K562 (cell line): Measurements from ENCODE around the gene SGSM2. TPM values are rescaled to one million over a fixed set of nuclear protein-coding genes. Genes with fewer than 3 reads are reported as not detected.
A peak's percentile ranks its signal among the peaks of the same experiment; 100 is the strongest.

ENCODE experiments used
- ATAC-seq: fragments of 200-7000 bp; cut with Tn5 transposase; 3 replicates; pipeline ENCODE4 v1.9.1; 2020; ENCODE audit warnings: moderate library complexity
- BruUV-seq: library from RNA; stranded (reverse); fragments of 400-500 nt; replicated peaks from 2 replicates; lab custom pipeline; 2021; lab: Mats Ljungman, UMichigan
- CTCF ChIA-PET: fragments of 300-600 bp; formaldehyde crosslinking; extraction: SDS; loops from one replicate; lab custom pipeline; 2021; ENCODE audit warnings: low intra/inter-chr PET ratio; lab: Yijun Ruan, JAX
- POLR2A ChIA-PET: fragments of 300-600, 350-650 bp; sonication (Branson Sonifier 250); formaldehyde crosslinking; extraction: SDS; loops from one replicate; lab custom pipeline; 2021; ENCODE audit warnings: antibody characterized with exemption, inconsistent platforms; lab: Yijun Ruan, JAX
- DNase-seq, 4 experiments: peaks; one replicate each; pipeline versions ENCODE4 v3.0.0 to v3.0.0-alpha.2; 2011 to 2018; ENCODE audit warnings: low spot score in 3 of 4, mixed read lengths in 3 of 4; ENCODE audit errors: extremely low read depth in 1 of 4
- FAIRE-seq: peaks from 2 replicates; lab custom pipeline; 2011; peaks lifted over from hg19 to GRCh38; lab: Jason Lieb, UNC
- H2AFZ ChIP-seq: 2 replicates; pipeline ENCODE4 v1.6.0; 2011; ENCODE audit warnings: low read depth, low read length, control low read depth, inconsistent platforms
- H3K27ac ChIP-seq: fragments of 200-600 bp; 3 replicates; pipeline ENCODE4 v1.8.0; 2011; ENCODE audit warnings: low read depth, mild to moderate bottlenecking, control low read depth, inconsistent platforms, low read length, moderate library complexity, mixed read lengths; ENCODE audit errors: extremely low read depth
- H3K27me3 ChIP-seq, 2 experiments: fragments of 300-600 bp in 1 of 2; 2 replicates in 1 of 2; 3 replicates in 1 of 2; pipeline versions ENCODE4 v1.6.0 to v1.8.0; 2011; ENCODE audit warnings: inconsistent platforms in 2 of 2, low read length in 2 of 2, mild to moderate bottlenecking in 1 of 2, mixed read lengths in 1 of 2, moderate library complexity in 1 of 2; ENCODE audit not compliant: control insufficient read depth in 2 of 2, insufficient read depth in 2 of 2
- H3K36me3 ChIP-seq: fragments of 300-600 bp; 3 replicates; pipeline ENCODE4 v1.8.0; 2011; ENCODE audit warnings: mild to moderate bottlenecking, low read length, inconsistent platforms; ENCODE audit not compliant: control insufficient read depth, insufficient read depth
- H3K4me1 ChIP-seq, 2 experiments: fragments of 200-600 bp in 1 of 2; replicated peaks in 1 of 2; 2 replicates in 1 of 2; 3 replicates in 1 of 2; pipeline versions ENCODE4 v1.5.1 to v1.8.0; 2011; ENCODE audit warnings: inconsistent platforms in 2 of 2, low read length in 2 of 2, mild to moderate bottlenecking in 1 of 2, mixed read lengths in 1 of 2, moderate library complexity in 1 of 2; ENCODE audit not compliant: control insufficient read depth in 2 of 2, insufficient read depth in 2 of 2
- H3K4me2 ChIP-seq: 2 replicates; pipeline ENCODE4 v1.6.1; 2011; ENCODE audit warnings: low read length, control low read depth, inconsistent platforms, mixed read lengths; ENCODE audit not compliant: insufficient read depth
- H3K4me3 ChIP-seq: fragments of 200-600 bp; sonication (generic), shearing (Covaris generic); 2 replicates; pipeline ENCODE4 v1.5.1; 2016; ENCODE audit warnings: control low read depth, inconsistent platforms
- H3K79me2 ChIP-seq: fragments of 200-600 bp; 3 replicates; pipeline ENCODE4 v1.8.0; 2011; ENCODE audit warnings: low read length, inconsistent platforms; ENCODE audit not compliant: control insufficient read depth, insufficient read depth
- H3K9ac ChIP-seq, 2 experiments: 2 replicates each; pipeline versions ENCODE4 v1.6.0 to v1.6.1; 2011; ENCODE audit warnings: low read depth in 2 of 2, low read length in 2 of 2, control low read depth in 1 of 2, inconsistent platforms in 1 of 2, mild to moderate bottlenecking in 1 of 2, mixed read lengths in 1 of 2; ENCODE audit not compliant: insufficient read depth in 1 of 2
- H3K9me1 ChIP-seq: one replicate; pipeline ENCODE4 v1.6.0; 2011; ENCODE audit warnings: inconsistent platforms, mild to moderate bottlenecking, low read length, moderate library complexity; ENCODE audit not compliant: control insufficient read depth, insufficient read depth
- H3K9me3 ChIP-seq: replicated peaks from 2 replicates; pipeline ENCODE4 v1.5.1; 2011; ENCODE audit warnings: low read depth, low read length, inconsistent platforms; ENCODE audit not compliant: control insufficient read depth, insufficient read depth
- H4K20me1 ChIP-seq: replicated peaks from 2 replicates; pipeline ENCODE4 v1.6.1; 2011; ENCODE audit warnings: low read length, inconsistent platforms, mixed read lengths; ENCODE audit not compliant: control insufficient read depth, insufficient read depth
- ATF1 ChIP-seq, 2 experiments: fragments of 450-650 bp in 1 of 2; IDR thresholded peaks; 2 replicates each; pipeline ENCODE4 v1.6.1; 2016; ENCODE audit warnings: missing compliant biosample characterization in 1 of 2, missing genetic modification characterization in 1 of 2
- ATF3 ChIP-seq, 2 experiments: fragments of 450-650 bp in 1 of 2; sonication (generic) in 1 of 2; formaldehyde crosslinking in 1 of 2; IDR thresholded peaks in 1 of 2; conservative IDR thresholded peaks in 1 of 2; 2 replicates each; pipeline versions ENCODE4 v1.6.1 to v1.8.1; 2016 to 2023; ENCODE audit warnings: mild to moderate bottlenecking in 2 of 2, moderate library complexity in 2 of 2, inconsistent platforms in 1 of 2, missing genetic modification reagents in 1 of 2
- ATF7 ChIP-seq: fragments of 450-650 bp; IDR thresholded peaks from 2 replicates; pipeline ENCODE4 v1.7.1; 2014; ENCODE audit warnings: mild to moderate bottlenecking, moderate library complexity
- CXXC5 ChIP-seq: fragments of 250-450 bp; sonication (Bioruptor Pico); IDR thresholded peaks from 2 replicates; pipeline ENCODE4 v1.8.0; 2022; ENCODE audit warnings: inconsistent platforms, mild to moderate bottlenecking, moderate library complexity
- FIP1L1 ChIP-seq: fragments of 200-400 bp; formaldehyde crosslinking; IDR thresholded peaks from 2 replicates; pipeline ENCODE4 v1.6.1; 2018; ENCODE audit warnings: mild to moderate bottlenecking, low read depth, low read length; ENCODE audit not compliant: poor library complexity, severe bottlenecking
- JUND ChIP-seq, 2 experiments: IDR thresholded peaks; 2 replicates in 1 of 2; 3 replicates in 1 of 2; pipeline ENCODE4 v1.6.1; 2011; ENCODE audit warnings: borderline replicate concordance in 2 of 2, low read depth in 2 of 2, low read length in 2 of 2, improper control_type of control experiment in 1 of 2, missing biosample characterization in 1 of 2, missing genetic modification characterization in 1 of 2, missing genetic modification reagents in 1 of 2
- WGBS: fragments of 100-300 bp; shearing (Covaris generic); methylation state at CpG from one replicate; pipeline ENCODE4 v1.1.6; 2016; ENCODE audit warnings: low coverage, mixed read lengths; ENCODE audit not compliant: insufficient coverage; ENCODE audit errors: missing lambda C conversion rate; 5-methylcytosine and 5-hydroxymethylcytosine counted together
- in situ Hi-C: fragments of 300-500 bp; cut with MboI; formaldehyde crosslinking; loops from 4 replicates; pipeline ENCODE4 v1.15.0; 2018; ENCODE audit warnings: inconsistent platforms, mixed read lengths
- intact Hi-C: fragments of 100-400 bp; cut with micrococcal nuclease; formaldehyde crosslinking; loops from 2 replicates; pipeline ENCODE4 v1.14.2; 2022
- polyA plus RNA-seq, 8 experiments: library from polyadenylated mRNA; depleted of rRNA in 4 of 8; stranded (reverse) in 5 of 8; unstranded in 3 of 8; fragments of >200 nt; fragmentation: Nextera tagmentation in 2 of 8; fragmentation: Illumina TruSeq in 1 of 8; extraction: Ambion mirVana in 2 of 8; extraction: Trizol in 1 of 8; gene quantifications; 2 replicates each; pipeline versions ENCODE4 v1.2.1 to v1.2.3, GENCODE V29; 2011 to 2014; ENCODE audit warnings: inconsistent platforms in 1 of 8, missing spikeins in 1 of 8
- total RNA-seq, 7 experiments: library from RNA; depleted of rRNA in 6 of 7; stranded (reverse); fragments of >200 nt in 6 of 7; fragmentation: Illumina TruSeq in 2 of 7; extraction: Trizol in 2 of 7; gene quantifications; 2 replicates each; pipeline versions ENCODE4 v1.2.1 to v1.2.3, GENCODE V29; 2011 to 2021; ENCODE audit warnings: low replicate concordance in 1 of 7

SGSM2 gene
- total and polyA plus RNA-seq, 9 of the 15 experiments (the other 6 are each of a cell fraction or from before 2014, with no cell fraction given): 0.20 to 26.3 (median 14.8) TPM

GRCh38 chr17:2309338-2310154 is 27.8 kb upstream of the SGSM2 start:
- intact Hi-C loops: no loop called here
- no peak for FAIRE-seq

More at GRCh38 chr17:2309338-2310154, 27.8 kb upstream of the SGSM2 start:
- DNase-seq: no peak
- H3K36me3 ChIP-seq: 0 out of 3 replicates have a peak, but pooled peaks cover 6% of the 10 kb centered on the region
- no peaks in the 10 kb centered on the region for H3K9me1 ChIP-seq
- no peak overlapping the region for H3K9ac ChIP-seq
- WGBS: 46% methylated on average over 6 of the region's 6 CpGs
- no peaks in the 10 kb centered on the region for H3K9me3 ChIP-seq
- peak; percentile 44; the same call in 1 of the 2 replicates for TF ChIP-seq ATF3 (IDR thresholded peaks at IDR 0.05)
- no peak for TF ChIP-seq ATF3 (CRISPR knock-in tag; conservative IDR thresholded peaks at IDR 0.05)
- peak; percentile 15; the same call in 1 of the 2 replicates for TF ChIP-seq JUND (IDR thresholded peaks at IDR 0.05; ENCODE audit: borderline replicate concordance, low read depth, low read length)
- no peak for TF ChIP-seq JUND (tag; IDR thresholded peaks at IDR 0.05; ENCODE audit: borderline replicate concordance, low read depth, low read length)
- no peak for TF ChIP-seq CXXC5 (CRISPR knock-in tag)
- TF ChIP-seq ATF7: peak; percentile 51
- no peak for TF ChIP-seq FIP1L1
- TF ChIP-seq ATF1 (CRISPR knock-in tag; IDR thresholded peaks at IDR 0.05): no peak
- TF ChIP-seq ATF1 (tag; IDR thresholded peaks at IDR 0.05): peak; percentile 34; the same call in 1 of the 2 replicates
- no peak overlapping the region for H3K4me3 ChIP-seq
- no peak overlapping the region for H3K4me2 ChIP-seq
- no peak overlapping the region for H3K27ac ChIP-seq
- peaks cover 0 to 14% of the 10 kb centered on the region in 2 experiments; a peak in 2 of 5 replicates for H3K4me1 ChIP-seq
- ATAC-seq: peak; percentile 68
- ChIA-PET POLR2A (no interaction called here), CTCF (no interaction called here)
- no peak overlapping the region for H2AFZ ChIP-seq
- H3K79me2 ChIP-seq: peaks cover 21% of the 10 kb centered on the region
- no peaks in the 10 kb centered on the region for H4K20me1 ChIP-seq
- no TSS peak for BruUV-seq
- in situ Hi-C loops: no loop called here
- H3K27me3 ChIP-seq: no peaks in the 10 kb centered on the region
